Spleen (tissue), 7 donors: ENCODE data around the gene PPIL4.

ENCODE experiments used
- POLR2A ChIP-seq, 3 donors: fragments of 450-650 bp; IDR thresholded peaks; one replicate each; pipeline ENCODE4 v1.5.1; 2017; ENCODE audit warnings: antibody characterized with exemption in 3 of 3, mild to moderate bottlenecking in 1 of 3
- POLR2AphosphoS5 ChIP-seq, 3 donors: sonication (generic); formaldehyde crosslinking; IDR thresholded peaks; one replicate each; pipeline ENCODE4 v1.5.1; 2017; ENCODE audit warnings: antibody characterized with exemption in 3 of 3
- TF ChIP-seq, protein P1 (sequence below), 11 experiments: fragments of 200-600 bp in 7 of 11; fragments of 450-650 bp in 4 of 11; sonication (generic) in 4 of 11; IDR thresholded peaks in 8 of 11; conservative IDR thresholded peaks in 3 of 11; 1 replicate in 7 of 11; 2 replicates in 4 of 11; pipeline versions ENCODE4 v1.4.0 to v1.8.0; 2016 to 2021; ENCODE audit warnings: antibody characterized with exemption in 11 of 11, inconsistent platforms in 4 of 11, mild to moderate bottlenecking in 1 of 11
- donor health status: DM: no; HTN: no; CAD: no; lungs with moderate emphysema.
- donor health status: DM: no; HTN: no; CAD: no.
- donor health status: DM: no; HTN: no; CAD: no.

DNA sequence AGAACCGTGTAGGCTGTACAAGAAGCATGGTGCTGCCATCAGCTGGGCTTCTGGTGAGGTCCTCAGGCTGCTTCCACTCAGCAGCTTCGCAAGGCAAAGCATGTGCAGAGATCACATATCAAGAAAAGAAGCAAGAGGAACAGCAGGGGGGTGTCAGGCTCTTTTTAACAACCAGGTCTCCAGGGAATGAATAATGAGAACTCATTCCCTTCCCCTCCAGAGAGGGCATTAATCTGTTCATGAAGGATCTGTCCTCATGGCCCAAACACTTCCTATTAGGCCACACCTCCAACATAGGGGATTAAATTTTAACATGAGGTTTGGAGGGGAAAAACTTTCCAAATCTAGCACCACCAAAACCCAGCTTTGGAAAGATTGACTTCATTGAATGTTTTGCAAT, 40.3 kb upstream of the PPIL4 start:
- TF ChIP-seq, protein P1, sequence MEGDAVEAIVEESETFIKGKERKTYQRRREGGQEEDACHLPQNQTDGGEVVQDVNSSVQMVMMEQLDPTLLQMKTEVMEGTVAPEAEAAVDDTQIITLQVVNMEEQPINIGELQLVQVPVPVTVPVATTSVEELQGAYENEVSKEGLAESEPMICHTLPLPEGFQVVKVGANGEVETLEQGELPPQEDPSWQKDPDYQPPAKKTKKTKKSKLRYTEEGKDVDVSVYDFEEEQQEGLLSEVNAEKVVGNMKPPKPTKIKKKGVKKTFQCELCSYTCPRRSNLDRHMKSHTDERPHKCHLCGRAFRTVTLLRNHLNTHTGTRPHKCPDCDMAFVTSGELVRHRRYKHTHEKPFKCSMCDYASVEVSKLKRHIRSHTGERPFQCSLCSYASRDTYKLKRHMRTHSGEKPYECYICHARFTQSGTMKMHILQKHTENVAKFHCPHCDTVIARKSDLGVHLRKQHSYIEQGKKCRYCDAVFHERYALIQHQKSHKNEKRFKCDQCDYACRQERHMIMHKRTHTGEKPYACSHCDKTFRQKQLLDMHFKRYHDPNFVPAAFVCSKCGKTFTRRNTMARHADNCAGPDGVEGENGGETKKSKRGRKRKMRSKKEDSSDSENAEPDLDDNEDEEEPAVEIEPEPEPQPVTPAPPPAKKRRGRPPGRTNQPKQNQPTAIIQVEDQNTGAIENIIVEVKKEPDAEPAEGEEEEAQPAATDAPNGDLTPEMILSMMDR (IDR thresholded peaks at IDR 0.05 in 8 of 11, conservative IDR thresholded peaks at IDR 0.05 in 3 of 11) = no peak
- TF ChIP-seq POLR2AphosphoS5 (IDR thresholded peaks at IDR 0.05) = no peak
- no peak for TF ChIP-seq POLR2A (IDR thresholded peaks at IDR 0.05)
